ENCODE results near the gene LYPD4.

LYPD4 gene

DNA sequence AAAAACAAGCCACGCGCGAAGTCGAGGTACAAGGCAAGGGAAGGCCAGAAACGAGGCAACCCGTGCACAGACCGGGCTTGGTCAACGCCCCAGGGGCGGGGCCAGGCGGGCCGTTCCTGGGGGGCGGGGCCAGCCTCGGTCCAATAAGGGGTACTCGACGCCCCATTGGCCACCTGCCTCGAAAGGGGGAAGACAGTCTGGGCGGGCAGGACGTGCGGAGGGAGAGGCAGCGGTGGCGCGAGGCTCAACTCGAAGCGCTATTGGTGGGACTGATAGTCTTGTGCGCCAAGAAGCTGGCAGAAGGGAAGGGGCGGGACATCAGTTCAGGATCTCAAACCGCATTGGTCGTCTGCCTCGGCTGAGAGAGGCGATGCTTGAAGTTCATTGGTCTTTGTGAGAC lies at the start of gene LYPD4:
Gene LYPD4, minus strand, starts transcription at position 83 of the 400 bp plus-strand sequence. CDS start 5,398 bp downstream, outside the sequence.
- TF ChIP-seq, protein P1, sequence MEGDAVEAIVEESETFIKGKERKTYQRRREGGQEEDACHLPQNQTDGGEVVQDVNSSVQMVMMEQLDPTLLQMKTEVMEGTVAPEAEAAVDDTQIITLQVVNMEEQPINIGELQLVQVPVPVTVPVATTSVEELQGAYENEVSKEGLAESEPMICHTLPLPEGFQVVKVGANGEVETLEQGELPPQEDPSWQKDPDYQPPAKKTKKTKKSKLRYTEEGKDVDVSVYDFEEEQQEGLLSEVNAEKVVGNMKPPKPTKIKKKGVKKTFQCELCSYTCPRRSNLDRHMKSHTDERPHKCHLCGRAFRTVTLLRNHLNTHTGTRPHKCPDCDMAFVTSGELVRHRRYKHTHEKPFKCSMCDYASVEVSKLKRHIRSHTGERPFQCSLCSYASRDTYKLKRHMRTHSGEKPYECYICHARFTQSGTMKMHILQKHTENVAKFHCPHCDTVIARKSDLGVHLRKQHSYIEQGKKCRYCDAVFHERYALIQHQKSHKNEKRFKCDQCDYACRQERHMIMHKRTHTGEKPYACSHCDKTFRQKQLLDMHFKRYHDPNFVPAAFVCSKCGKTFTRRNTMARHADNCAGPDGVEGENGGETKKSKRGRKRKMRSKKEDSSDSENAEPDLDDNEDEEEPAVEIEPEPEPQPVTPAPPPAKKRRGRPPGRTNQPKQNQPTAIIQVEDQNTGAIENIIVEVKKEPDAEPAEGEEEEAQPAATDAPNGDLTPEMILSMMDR (IDR thresholded peaks at IDR 0.05): no peak
- Histone ChIP-seq H3K27ac (no peak within 1 kb of the TSS), H3K4me3 (no peak within 1 kb of the TSS)
- no peak for DNase-seq (ENCODE audit: low spot score)

- Histone ChIP-seq H3K27ac (no peak overlapping the region), H3K4me3 (no peak overlapping the region)
- no peak for DNase-seq (ENCODE audit: low spot score)
- TF ChIP-seq, protein P1 (IDR thresholded peaks at IDR 0.05): no peak
Measured at GRCh38 chr19:41893899-41894298, 49.4 kb upstream of the LYPD4 start.

GRCh38 chr19:41892173-41892902 lies 47.9 kb upstream of the LYPD4 start:
- H3K27ac ChIP-seq: no peak overlapping the region
- TF ChIP-seq, protein P1 (IDR thresholded peaks at IDR 0.05): no peak
- no peak for DNase-seq (ENCODE audit: low spot score)
- H3K4me3 ChIP-seq: no peak overlapping the region

DNA sequence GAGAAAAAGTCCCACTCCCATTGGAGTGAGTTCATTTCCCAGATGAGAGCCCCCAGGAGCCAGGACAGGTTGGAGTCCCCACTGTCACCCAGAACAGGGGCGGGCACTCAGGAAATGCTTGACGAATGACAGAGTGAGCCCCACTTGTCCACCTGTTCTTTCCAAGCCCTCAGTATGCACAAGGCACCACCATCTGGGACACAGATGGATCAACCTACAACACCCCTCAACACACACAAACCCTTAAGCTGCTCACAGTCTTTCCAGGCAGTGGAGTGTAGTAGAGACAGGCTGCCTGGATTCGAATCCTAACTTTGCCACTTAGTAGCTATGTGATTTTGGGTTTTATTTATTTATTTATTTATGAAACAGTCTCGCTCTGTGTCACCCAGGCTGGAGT lies 46.5 kb upstream of the LYPD4 start:
- DNase-seq (ENCODE audit: low spot score): no peak
- H3K27ac ChIP-seq: no peak overlapping the region
- no peak overlapping the region for H3K4me3 ChIP-seq
- TF ChIP-seq, protein P1 (IDR thresholded peaks at IDR 0.05): no peak

DNA sequence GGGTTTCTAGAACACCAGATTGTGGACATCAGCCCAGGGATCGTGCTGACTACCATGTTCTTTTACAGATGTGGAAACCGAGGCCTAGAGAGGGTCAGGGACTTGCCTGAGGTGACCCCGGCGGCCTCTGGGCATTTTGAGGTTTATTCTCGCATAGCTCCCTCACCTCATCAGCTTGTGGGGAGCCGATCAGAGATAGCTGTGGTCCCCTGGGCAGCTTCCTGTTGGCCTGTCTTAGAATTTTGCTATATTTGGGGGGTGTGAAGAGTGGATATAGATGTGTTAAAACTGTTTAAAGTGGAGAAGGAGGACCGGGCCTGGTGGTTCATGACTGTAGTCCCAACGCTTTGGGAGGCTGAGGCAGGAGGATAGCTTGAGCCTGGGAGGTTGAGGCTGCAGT lies 45.4 kb upstream of the LYPD4 start:
- TF ChIP-seq, protein P1 (IDR thresholded peaks at IDR 0.05): no peak
- Histone ChIP-seq H3K27ac (no peak overlapping the region), H3K4me3 (no peak overlapping the region)
- DNase-seq (ENCODE audit: low spot score): no peak

DNA sequence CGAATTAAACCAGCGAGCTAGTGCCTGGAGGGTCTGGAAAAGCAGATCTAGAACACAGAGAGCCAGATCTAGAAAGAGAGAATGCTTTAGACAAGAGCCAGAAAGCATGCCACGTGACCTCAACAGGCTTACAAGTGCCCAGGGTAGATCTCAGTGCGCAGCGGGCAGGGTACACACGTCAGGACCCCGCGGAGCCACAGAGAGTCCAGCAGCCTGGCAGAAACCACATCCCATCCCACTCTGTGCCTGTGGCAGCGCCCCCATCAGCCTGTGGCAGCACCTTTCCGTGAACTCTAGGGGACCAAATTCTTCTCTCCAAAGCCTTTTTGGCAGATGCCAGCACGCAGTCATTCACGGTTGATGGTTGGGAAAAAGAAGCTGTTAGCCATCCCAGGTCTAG lies 44.4 kb upstream of the LYPD4 start:
- TF ChIP-seq, protein P1 (IDR thresholded peaks at IDR 0.05): no peak
- no peak overlapping the region for H3K4me3 ChIP-seq
- H3K27ac ChIP-seq: no peak overlapping the region
- no peak for DNase-seq (ENCODE audit: low spot score)

- TF ChIP-seq, protein P1 (IDR thresholded peaks at IDR 0.05): no peak
- H3K4me3 ChIP-seq: no peak overlapping the region
- no peak overlapping the region for H3K27ac ChIP-seq
- no peak for DNase-seq (ENCODE audit: low spot score)
Measured at GRCh38 chr19:41887711-41888382, 43.4 kb upstream of the LYPD4 start.

All from coronary artery (tissue), 2 donors.